Left lung (tissue), 10 donors: Measurements from ENCODE around the gene MAPRE3. TPM values are rescaled to one million over a fixed set of nuclear protein-coding genes. Genes with fewer than 3 reads are reported as not detected.

Experiments used
- ATAC-seq: fragments of 200-7000 bp; cut with Tn5 transposase; one replicate; pipeline ENCODE4 v1.9.1; 2020; ENCODE audit warnings: moderate library complexity
- DNase-seq, 4 donors: peaks; one replicate each; pipeline ENCODE4 v3.0.0-alpha.2; 2013 to 2020
- H3K27ac ChIP-seq, 2 donors: fragments of 200-600 bp; sonication (generic) in 1 of 2; one replicate each; pipeline versions ENCODE4 v1.5.0 to v1.8.0; 2020 to 2021
- H3K27me3 ChIP-seq, 2 donors: fragments of 200-600 bp; sonication (generic) in 1 of 2; one replicate each; pipeline versions ENCODE4 v1.5.0 to v1.8.0; 2020 to 2021
- H3K36me3 ChIP-seq, 2 donors: fragments of 200-600 bp; sonication (generic) in 1 of 2; one replicate each; pipeline versions ENCODE4 v1.5.0 to v1.8.0; 2020 to 2021
- H3K4me1 ChIP-seq, 2 donors: fragments of 200-600 bp; one replicate each; pipeline ENCODE4 v1.8.0; 2021
- H3K4me3 ChIP-seq, 2 donors: fragments of 200-600 bp; sonication (generic) in 1 of 2; one replicate each; pipeline versions ENCODE4 v1.5.0 to v1.8.0; 2020 to 2021; ENCODE audit warnings: mild to moderate bottlenecking in 1 of 2
- H3K9me3 ChIP-seq, 2 donors: fragments of 200-600 bp; sonication (generic) in 1 of 2; one replicate each; pipeline versions ENCODE4 v1.5.0 to v1.8.0; 2020 to 2021
- intact Hi-C, 2 donors: fragments of 100-400 bp; cut with DNase I; formaldehyde crosslinking; loops; one replicate each; pipeline versions ENCODE4 v1.11.2 to v1.14.2; 2022
- polyA plus RNA-seq, 6 donors: library from polyadenylated mRNA; unstranded; fragments of 120-200 nt; gene quantifications; one replicate each; pipeline ENCODE4 v1.2.1, GENCODE V29; 2013; ENCODE audit not compliant: insufficient read length in 6 of 6
- total RNA-seq, 2 donors: library from RNA; stranded (reverse); fragmentation: NEBNext Ultra II Directional; extraction: Animal tissue kit (Norgen Biotek cat#: 25700); gene quantifications; one replicate each; pipeline ENCODE4 v1.2.1, GENCODE V29; 2021
- TF ChIP-seq, protein P1 (sequence below), 2 donors: fragments of 200-600 bp; sonication (generic) in 1 of 2; IDR thresholded peaks; one replicate each; pipeline versions ENCODE4 v1.5.0 to v1.8.0; 2021; ENCODE audit warnings: antibody characterized with exemption in 2 of 2
- donor health status: DM: no; HTN: yes; CAD: no.
- donor health status: DM: no; HTN: no; CAD: no.

MAPRE3 gene
- total and polyA plus RNA-seq, 8 donors, result 7.1 to 23.5 (median 9.9) TPM

DNA sequence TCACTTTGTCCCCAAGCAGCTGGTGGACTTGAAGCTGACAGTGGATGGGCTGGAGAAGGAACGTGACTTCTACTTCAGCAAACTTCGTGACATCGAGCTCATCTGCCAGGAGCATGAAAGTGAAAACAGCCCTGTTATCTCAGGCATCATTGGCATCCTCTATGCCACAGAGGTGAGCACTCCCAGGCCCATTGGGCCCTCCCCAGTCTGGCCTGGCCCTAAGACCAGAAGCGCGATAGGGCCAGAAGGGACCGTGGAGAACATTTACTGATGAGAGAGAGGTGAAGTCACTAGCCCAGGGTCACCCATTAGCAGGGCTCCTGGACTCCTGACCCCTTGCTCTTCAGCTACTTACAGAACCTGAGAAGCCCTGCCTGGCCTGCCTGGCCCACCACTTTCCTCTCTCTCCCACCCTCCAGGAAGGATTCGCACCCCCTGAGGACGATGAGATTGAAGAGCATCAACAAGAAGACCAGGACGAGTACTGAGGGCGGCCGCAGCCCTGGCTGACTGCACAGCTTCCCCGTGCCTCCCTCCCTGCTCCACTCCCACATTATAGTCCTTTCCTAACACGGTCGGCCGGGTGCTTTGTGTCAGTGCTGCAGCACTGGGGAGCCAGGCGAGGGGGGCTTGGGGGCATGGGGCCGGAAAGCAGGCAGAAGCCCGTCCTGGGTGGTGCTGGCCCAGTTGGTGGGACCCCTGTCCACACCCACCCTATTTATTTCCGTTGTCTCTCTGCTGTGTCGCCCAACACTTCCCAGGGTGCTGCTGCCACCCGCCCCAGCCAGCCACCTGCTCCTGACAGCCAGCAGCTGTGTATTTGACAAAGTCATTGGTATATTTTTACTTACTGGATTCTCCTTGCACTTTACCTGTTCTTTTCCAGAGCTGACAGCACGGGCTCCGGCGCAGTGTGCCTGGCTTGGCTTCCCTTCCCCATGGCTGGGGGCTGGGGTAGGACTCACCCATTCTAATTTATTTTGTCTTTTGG is 55.7 kb downstream of the MAPRE3 start:
- H3K9me3 ChIP-seq, result no peaks in the 10 kb centered on the region
- no peak for DNase-seq
- no peak overlapping the region for H3K27ac ChIP-seq
- H3K4me3 ChIP-seq, result no peak overlapping the region
- ATAC-seq, result no peak
- TF ChIP-seq, protein P1, sequence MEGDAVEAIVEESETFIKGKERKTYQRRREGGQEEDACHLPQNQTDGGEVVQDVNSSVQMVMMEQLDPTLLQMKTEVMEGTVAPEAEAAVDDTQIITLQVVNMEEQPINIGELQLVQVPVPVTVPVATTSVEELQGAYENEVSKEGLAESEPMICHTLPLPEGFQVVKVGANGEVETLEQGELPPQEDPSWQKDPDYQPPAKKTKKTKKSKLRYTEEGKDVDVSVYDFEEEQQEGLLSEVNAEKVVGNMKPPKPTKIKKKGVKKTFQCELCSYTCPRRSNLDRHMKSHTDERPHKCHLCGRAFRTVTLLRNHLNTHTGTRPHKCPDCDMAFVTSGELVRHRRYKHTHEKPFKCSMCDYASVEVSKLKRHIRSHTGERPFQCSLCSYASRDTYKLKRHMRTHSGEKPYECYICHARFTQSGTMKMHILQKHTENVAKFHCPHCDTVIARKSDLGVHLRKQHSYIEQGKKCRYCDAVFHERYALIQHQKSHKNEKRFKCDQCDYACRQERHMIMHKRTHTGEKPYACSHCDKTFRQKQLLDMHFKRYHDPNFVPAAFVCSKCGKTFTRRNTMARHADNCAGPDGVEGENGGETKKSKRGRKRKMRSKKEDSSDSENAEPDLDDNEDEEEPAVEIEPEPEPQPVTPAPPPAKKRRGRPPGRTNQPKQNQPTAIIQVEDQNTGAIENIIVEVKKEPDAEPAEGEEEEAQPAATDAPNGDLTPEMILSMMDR (IDR thresholded peaks at IDR 0.05), result no peak
- intact Hi-C loops, result no loop called here
- H3K27me3 ChIP-seq, result no peaks in the 10 kb centered on the region
- H3K36me3 ChIP-seq, result peaks cover 0 to 48% of the 10 kb centered on the region in 2 donors
- H3K4me1 ChIP-seq, result peaks cover 0 to 5% of the 10 kb centered on the region in 2 donors

DNA sequence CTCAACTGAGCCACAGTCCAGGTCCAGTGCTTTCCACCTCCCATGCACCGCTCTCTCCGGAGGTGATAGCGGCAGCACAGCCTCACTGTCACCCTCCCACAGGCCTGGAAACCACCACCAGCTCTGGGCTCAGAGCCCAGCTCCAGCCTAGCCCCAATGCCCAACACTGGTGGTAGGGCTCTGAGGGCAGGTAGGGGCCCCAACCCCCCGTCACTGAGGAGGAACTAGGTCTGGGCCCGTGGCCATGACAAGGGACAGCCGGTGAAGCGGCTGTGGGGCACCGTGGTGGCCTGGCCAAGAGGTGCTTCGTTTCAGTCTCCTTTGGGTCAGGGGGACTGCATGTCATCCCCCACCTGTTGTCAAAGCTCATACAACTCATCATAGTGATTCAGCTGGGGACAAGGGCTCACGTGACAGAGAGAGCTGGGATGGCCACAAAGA is 56.8 kb downstream of the MAPRE3 start:
- intact Hi-C loops, result no loop called here
- H3K27ac ChIP-seq, result no peak overlapping the region
- no peak for ATAC-seq

DNA sequence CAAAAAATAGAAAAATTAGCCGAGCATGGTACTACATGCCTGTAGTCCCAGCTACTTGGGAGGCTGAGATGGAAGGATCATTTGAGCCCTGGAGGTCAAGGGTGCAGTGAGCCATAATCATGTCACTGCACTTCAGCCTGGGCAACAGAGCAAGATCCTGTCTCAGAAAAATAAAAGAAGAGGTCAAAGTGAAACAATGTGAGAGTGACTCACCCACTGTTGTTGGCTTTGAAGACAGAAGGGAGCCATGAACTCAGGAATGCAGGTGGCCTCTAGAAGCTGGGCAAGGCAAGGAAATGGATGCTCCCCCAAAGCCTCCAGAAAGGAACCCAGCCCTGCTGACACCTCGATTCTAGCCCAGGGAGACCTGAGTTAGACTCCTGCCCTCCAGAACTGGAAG is 58.6 kb downstream of the MAPRE3 start:
- Histone ChIP-seq H3K36me3 (peaks cover 0 to 35% of the 10 kb centered on the region in 2 donors), H3K9me3 (no peaks in the 10 kb centered on the region), H3K4me1 (peaks cover 11 to 18% of the 10 kb centered on the region in 2 donors), H3K4me3 (no peak overlapping the region), H3K27ac (no peak overlapping the region), H3K27me3 (no peaks in the 10 kb centered on the region)
- DNase-seq (no peak), ATAC-seq (no peak)
- intact Hi-C loops, result no loop called here
- TF ChIP-seq, protein P1 (IDR thresholded peaks at IDR 0.05), result no peak

More for the DNA sequence above, 56.8 kb downstream of the MAPRE3 start:
- no peak for DNase-seq
- Histone ChIP-seq H3K4me3 (no peak overlapping the region), H3K36me3 (peaks cover 0 to 48% of the 10 kb centered on the region in 2 donors), H3K4me1 (peaks cover 2 to 10% of the 10 kb centered on the region in 2 donors), H3K9me3 (no peaks in the 10 kb centered on the region), H3K27me3 (no peaks in the 10 kb centered on the region)
- TF ChIP-seq, protein P1 (IDR thresholded peaks at IDR 0.05), result no peak

DNA sequence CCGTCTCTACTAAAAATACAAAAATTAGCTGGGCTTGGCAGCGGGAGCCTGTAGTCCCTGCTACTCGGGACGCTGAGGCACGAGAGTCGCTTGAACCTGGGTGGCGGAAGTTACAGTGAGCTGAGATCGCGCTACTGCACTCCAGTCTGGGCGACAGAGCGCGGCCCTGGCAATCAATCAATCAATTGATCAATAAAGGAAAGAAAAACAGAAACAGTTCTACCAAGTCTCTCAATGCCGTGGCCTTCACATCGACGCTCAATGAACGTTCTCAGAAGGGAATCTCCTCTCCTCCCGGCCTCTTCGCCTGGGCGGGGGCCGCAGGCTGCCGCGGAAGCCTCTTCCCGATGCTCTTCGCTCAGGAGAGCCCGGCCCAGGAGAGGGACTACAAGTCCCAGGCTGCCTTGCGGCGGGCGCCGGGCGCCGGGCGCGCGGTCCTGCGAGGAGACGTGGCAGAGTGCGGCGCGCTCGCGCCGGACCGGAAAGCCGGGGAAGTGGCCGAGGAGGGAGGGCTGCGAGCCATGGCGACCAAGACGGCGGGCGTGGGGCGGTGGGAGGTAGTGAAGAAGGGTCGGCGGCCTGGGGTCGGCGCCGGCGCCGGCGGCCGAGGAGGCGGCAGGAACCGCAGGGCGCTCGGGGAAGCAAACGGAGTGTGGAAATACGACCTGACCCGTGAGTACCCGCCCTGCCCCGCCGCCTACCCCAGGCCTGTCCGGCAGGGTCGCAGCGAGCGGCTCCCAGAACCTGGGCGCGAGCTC is 62.2 kb downstream of the MAPRE3 start, which contains the start of gene TMEM214:
Gene TMEM214, plus strand, starts transcription at position 471 of the 758 bp plus-strand sequence. Its CDS starts 51 bp downstream, at position 522.
- Histone ChIP-seq H3K4me1 (peaks cover 19 to 32% of the 10 kb centered on the region in 2 donors), H3K4me3 (peak within 1 kb of the TSS; percentile 92 to 95), H3K27me3 (no peaks in the 10 kb centered on the region), H3K36me3 (peaks cover 3 to 34% of the 10 kb centered on the region in 2 donors), H3K9me3 (no peaks in the 10 kb centered on the region), H3K27ac (peak within 1 kb of the TSS; percentile 82 to 84)
- ATAC-seq (peak; percentile 99), DNase-seq (peak; percentile 78 to 99 (median 91))
- intact Hi-C loops, result loop anchor here in 1 of 2 donors (10.0 kb wide), 1 partner anchor 52 kb away; the partner anchor contains the start of gene KHK
- TF ChIP-seq, protein P1 (IDR thresholded peaks at IDR 0.05), result peak in 1 of 2 donors; percentile 23
